Stimulated activated CD8-positive, alpha-beta memory T cell treated with anti-CD3 and anti-CD28 coated beads, Interleukin-7, amount 100 ng/mL, for 24 hours (primary cell): Measurements from ENCODE around the gene ARHGAP23.

ENCODE experiments used
- DNase-seq: peaks from one replicate; pipeline ENCODE4 v3.0.0-alpha.2; 2020; ENCODE audit warnings: low read depth

The ARHGAP23 gene

GRCh38 chr17:38441429-38442061 is 13.3 kb downstream of the ARHGAP23 start:
- no peak for DNase-seq

GRCh38 chr17:38442548-38442947 is 14.3 kb downstream of the ARHGAP23 start:
- no peak for DNase-seq

- DNase-seq = no peak
Observed at GRCh38 chr17:38443356-38444031, 15.2 kb downstream of the ARHGAP23 start.

- DNase-seq = peak; percentile 22
Observed at GRCh38 chr17:38444151-38444550, 15.9 kb downstream of the ARHGAP23 start.

- DNase-seq = no peak
Observed at GRCh38 chr17:38447502-38448085, 19.3 kb downstream of the ARHGAP23 start.

- DNase-seq = no peak
Observed at GRCh38 chr17:38448208-38448771, 20.0 kb downstream of the ARHGAP23 start.

- DNase-seq = no peak
Observed at GRCh38 chr17:38449364-38449763, 21.1 kb downstream of the ARHGAP23 start.

GRCh38 chr17:38450557-38451029 is 22.3 kb downstream of the ARHGAP23 start:
- DNase-seq = no peak

GRCh38 chr17:38451030-38451839 is 23.0 kb downstream of the ARHGAP23 start:
- no peak for DNase-seq

GRCh38 chr17:38451840-38452529 is 23.7 kb downstream of the ARHGAP23 start:
- no peak for DNase-seq

GRCh38 chr17:38452719-38453118 is 24.5 kb downstream of the ARHGAP23 start:
- no peak for DNase-seq

GRCh38 chr17:38453951-38454421 is 25.7 kb downstream of the ARHGAP23 start:
- no peak for DNase-seq

- DNase-seq = no peak
Observed at GRCh38 chr17:38454532-38454931, 26.3 kb downstream of the ARHGAP23 start.

- DNase-seq = no peak
Observed at GRCh38 chr17:38455288-38455915, 27.1 kb downstream of the ARHGAP23 start.

GRCh38 chr17:38456031-38456815 is 28.0 kb downstream of the ARHGAP23 start:
- no peak for DNase-seq

- DNase-seq = no peak
Observed at GRCh38 chr17:38457577-38458371, 29.5 kb downstream of the ARHGAP23 start.

- no peak for DNase-seq
Observed at GRCh38 chr17:38458521-38458920, 30.3 kb downstream of the ARHGAP23 start.

GRCh38 chr17:38459567-38459966 is 31.3 kb downstream of the ARHGAP23 start:
- DNase-seq = no peak

- DNase-seq = no peak
Observed at GRCh38 chr17:38460082-38460715, 31.9 kb downstream of the ARHGAP23 start.
